Activated B cell treated with CpG ODN at 0.5 μM for 24 hours (primary cell): ENCODE results near the gene CFAP298. TPM values are rescaled to one million over a fixed set of nuclear protein-coding genes. Genes with fewer than 3 reads are reported as not detected.
"Not testable (repeated sequence)": the region's sequence is repeated elsewhere in the genome, so short reads cannot be mapped to it uniquely, and the experiment has no call there.

Experiments used
- ATAC-seq: fragments of 200-7000 bp; cut with Tn5 transposase; one replicate; pipeline ENCODE4 v1.10.0; 2021; ENCODE audit warnings: low read depth, mild to moderate bottlenecking, moderate library complexity
- CTCF ChIA-PET: fragments of 350-600 bp; sonication (Branson Sonifier 250); formaldehyde crosslinking; loops from one replicate; lab custom pipeline; 2021; ENCODE audit warnings: antibody characterized with exemption; lab: Charles Lee
- POLR2A ChIA-PET: fragments of 350-600 bp; sonication (Branson Sonifier 250); formaldehyde crosslinking; loops from one replicate; lab custom pipeline; 2021; ENCODE audit warnings: antibody characterized with exemption; lab: Charles Lee
- DNase-seq: peaks from one replicate; pipeline ENCODE4 v3.0.0; 2022
- H3K27ac Mint-ChIP-seq: one replicate; pipeline ENCODE4 v1.8.0; 2020; ENCODE audit warnings: mixed read lengths
- H3K27me3 Mint-ChIP-seq: one replicate; pipeline ENCODE4 v1.8.0; 2021; ENCODE audit warnings: mixed read lengths
- H3K36me3 Mint-ChIP-seq: one replicate; pipeline ENCODE4 v1.8.0; 2021; ENCODE audit warnings: low read depth, mixed read lengths
- H3K4me1 Mint-ChIP-seq: one replicate; pipeline ENCODE4 v1.8.0; 2021; ENCODE audit warnings: mixed read lengths
- H3K4me3 Mint-ChIP-seq: one replicate; pipeline ENCODE4 v1.8.0; 2020; ENCODE audit warnings: mild to moderate bottlenecking, mixed read lengths
- H3K9me3 Mint-ChIP-seq: one replicate; pipeline ENCODE4 v1.8.0; 2020; ENCODE audit warnings: mixed read lengths
- CTCF ChIP-seq: fragments of 200-600 bp; IDR thresholded peaks from one replicate; pipeline ENCODE4 v1.8.0; 2022; ENCODE audit warnings: antibody characterized with exemption, mild to moderate bottlenecking
- intact Hi-C: fragments of 100-400 bp; cut with micrococcal nuclease; formaldehyde crosslinking; loops from one replicate; pipeline ENCODE4 v1.15.1; 2024
- total RNA-seq: library from RNA; stranded (reverse); gene quantifications from 2 replicates; pipeline ENCODE4 v1.2.3, GENCODE V29; 2022

Gene CFAP298
- total RNA-seq, result 36.4 and 37.3 TPM in 2 replicates

- H3K9me3 Mint-ChIP-seq, result no peaks in the 10 kb centered on the region
- H3K4me1 Mint-ChIP-seq, result peaks cover 12% of the 10 kb centered on the region
- intact Hi-C loops, result loop anchor here (1.0 to 5.0 kb wide), 11 partner anchors 116 to 1030 kb away; partner anchors contain the start of genes GART, ITSN1, MIS18A and PAXBP1
Measured at GRCh38 chr21:32612075-32612998, at the start of gene CFAP298. CFAP298 (minus strand) TSS chr21:32612377; CDS start chr21:32612243, 134 bp downstream.

GRCh38 chr21:32661026-32661782 is 49.0 kb upstream of the CFAP298 start:
- DNase-seq, CTCF ChIA-PET, intact Hi-C loops, ATAC-seq, H3K4me3 Mint-ChIP-seq, H3K4me1 Mint-ChIP-seq, H3K27me3 Mint-ChIP-seq, H3K27ac Mint-ChIP-seq, POLR2A ChIA-PET: not testable (repeated sequence)
- H3K9me3 Mint-ChIP-seq, result peaks cover 42% of the 10 kb centered on the region
- H3K36me3 Mint-ChIP-seq, result peaks cover 81% of the 10 kb centered on the region

More at GRCh38 chr21:32612075-32612998, at the start of gene CFAP298:
- H3K36me3 Mint-ChIP-seq, result peaks cover 29% of the 10 kb centered on the region
- peak within 1 kb of the TSS; percentile 97 for H3K4me3 Mint-ChIP-seq
- H3K27me3 Mint-ChIP-seq, result no peaks in the 10 kb centered on the region
- H3K27ac Mint-ChIP-seq, result peak within 1 kb of the TSS; percentile 96
- ATAC-seq, result peak; percentile 89
- ChIA-PET POLR2A (interaction anchor here (0.6 to 2.3 kb wide), 7 partner anchors 71 to 881 kb away, joined by 3 to 14 read pairs (median 5); partner anchors contain the start of genes PAXBP1, SYNJ1, TMEM50B and URB1), CTCF (interaction anchor here (0.5 to 2.0 kb wide), 3 partner anchors 12 to 1328 kb away, joined by 3 to 10 read pairs (median 3); partner anchors contain the start of gene PAXBP1)
- no peak for TF ChIP-seq CTCF
- DNase-seq, result peak; percentile 83

GRCh38 chr21:32658524-32658923 is 46.3 kb upstream of the CFAP298 start:
- H3K9me3 Mint-ChIP-seq, result peaks cover 20% of the 10 kb centered on the region
- no peak overlapping the region for H3K4me3 Mint-ChIP-seq
- H3K36me3 Mint-ChIP-seq, result peaks cover 63% of the 10 kb centered on the region
- TF ChIP-seq CTCF, result no peak
- no peak for DNase-seq
- POLR2A ChIA-PET, result interaction anchor here (0.7 kb wide), 1 partner anchor 209 kb away, joined by 3 read pairs; no protein-coding TSS in a partner anchor
- H3K4me1 Mint-ChIP-seq, result no peaks in the 10 kb centered on the region
- intact Hi-C loops, result loop anchor here (10.0 kb wide), 1 partner anchor 1236 kb away; no protein-coding TSS in a partner anchor
- ATAC-seq, result no peak
- CTCF ChIA-PET, result interaction anchor here (1.0 kb wide), 1 partner anchor 168 kb away, joined by 3 read pairs; no protein-coding TSS in a partner anchor
- H3K27me3 Mint-ChIP-seq, result no peaks in the 10 kb centered on the region
- no peak overlapping the region for H3K27ac Mint-ChIP-seq

- Mint-ChIP-seq H3K27ac (no peak overlapping the region), H3K4me3 (no peak overlapping the region), H3K36me3 (peaks cover 28% of the 10 kb centered on the region), H3K4me1 (no peaks in the 10 kb centered on the region), H3K27me3 (no peaks in the 10 kb centered on the region), H3K9me3 (peaks cover 4% of the 10 kb centered on the region)
- ATAC-seq, result peak; percentile 52
- DNase-seq, result no peak
- ChIA-PET POLR2A (no interaction called here), CTCF (interaction anchor here (0.5 to 1.5 kb wide), 6 partner anchors 9 to 543 kb away, joined by 3 to 4 read pairs (median 3); no protein-coding TSS in a partner anchor)
- intact Hi-C loops, result loop anchor here (1.0 to 10.0 kb wide), 6 partner anchors 117 to 1241 kb away; partner anchors contain the start of gene PAXBP1
- TF ChIP-seq CTCF, result no peak
Measured at GRCh38 chr21:32653326-32653901, 41.2 kb upstream of the CFAP298 start.

- POLR2A ChIA-PET, result interaction anchor here (0.6 kb wide), 1 partner anchor 123 kb away, joined by 10 read pairs; the partner anchor contains the start of gene PAXBP1
Measured at GRCh38 chr21:32648165-32648564, 36.0 kb upstream of the CFAP298 start.

More at GRCh38 chr21:32648165-32648564, 36.0 kb upstream of the CFAP298 start:
- H3K4me1 Mint-ChIP-seq, result no peaks in the 10 kb centered on the region
- TF ChIP-seq CTCF, result no peak
- no peak overlapping the region for H3K27ac Mint-ChIP-seq
- DNase-seq (no peak), ATAC-seq (no peak)
- H3K9me3 Mint-ChIP-seq, result no peaks in the 10 kb centered on the region
- H3K4me3 Mint-ChIP-seq, result no peak overlapping the region
- peaks cover 14% of the 10 kb centered on the region for H3K36me3 Mint-ChIP-seq
- CTCF ChIA-PET, result no interaction called here
- intact Hi-C loops, result no loop called here
- no peaks in the 10 kb centered on the region for H3K27me3 Mint-ChIP-seq
